GM12872 (cell line): ENCODE results near the gene SMG6.

Experiments used
- CTCF ChIP-seq: IDR thresholded peaks from 3 replicates; pipeline ENCODE4 v1.5.1; 2011; ENCODE audit warnings: low read depth, mild to moderate bottlenecking, low read length, moderate library complexity; ENCODE audit not compliant: insufficient read depth

The SMG6 gene

GRCh38 chr17:2282297-2282873, 21.2 kb downstream of the SMG6 start:
- TF ChIP-seq CTCF = peak; percentile 51

DNA sequence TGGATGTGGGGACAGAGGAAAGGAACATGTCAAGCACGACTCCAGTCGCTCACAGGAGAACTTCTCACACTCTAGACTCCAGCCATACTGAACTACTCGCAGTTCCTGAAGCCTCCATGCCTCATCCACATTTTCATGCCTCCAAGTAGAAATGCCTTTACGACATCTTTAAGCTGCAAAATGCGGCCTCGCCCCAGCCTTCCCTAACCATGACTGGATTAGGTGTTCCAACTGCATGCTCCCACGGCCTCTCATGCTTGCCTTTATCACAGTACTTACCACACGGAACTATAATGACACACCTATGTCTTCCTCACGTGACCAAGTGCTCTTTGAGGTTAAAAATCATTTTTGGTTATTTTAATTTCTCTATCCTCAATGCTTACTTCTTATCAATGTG, 23.9 kb downstream of the SMG6 start:
- TF ChIP-seq CTCF = no peak

GRCh38 chr17:2277429-2278170, 26.0 kb downstream of the SMG6 start:
- no peak for TF ChIP-seq CTCF

GRCh38 chr17:2275722-2276121, 27.9 kb downstream of the SMG6 start:
- no peak for TF ChIP-seq CTCF

GRCh38 chr17:2274414-2274813, 29.2 kb downstream of the SMG6 start:
- no peak for TF ChIP-seq CTCF

GRCh38 chr17:2271985-2272702, 31.4 kb downstream of the SMG6 start:
- TF ChIP-seq CTCF = no peak

- no peak for TF ChIP-seq CTCF
Measured at GRCh38 chr17:2267354-2267753, 36.2 kb downstream of the SMG6 start.
